ENCODE data around the gene PPP4R2. TPM values are rescaled to one million over a fixed set of nuclear protein-coding genes. Genes with fewer than 3 reads are reported as not detected.

The PPP4R2 gene
- polyA plus RNA-seq, result 10 to 100 TPM in 2 of 3 donors, 1 to 10 TPM in 1; 6.5 to 31.5 (median 20.1) TPM

GRCh38 chr3:72996473-72997333 lies at the start of gene PPP4R2:
TSS of gene PPP4R2 (plus strand) at chr3:72996811. CDS start at chr3:72997038, 227 bp downstream.
- H3K27ac ChIP-seq (ENCODE audit: low read depth, low read length), result peak within 1 kb of the TSS; percentile 95
- 1 to 2% (median 1%) methylated on average over 48 to 69 of the region's 75 CpGs for WGBS, 3 donors

- WGBS, 3 donors, result 81 to 84% (median 82%) methylated on average over 8 of the region's 8 CpGs
- H3K27ac ChIP-seq (ENCODE audit: low read depth, low read length), result no peak overlapping the region
Measured at GRCh38 chr3:72947715-72948490, 48.7 kb upstream of the PPP4R2 start.

DNA sequence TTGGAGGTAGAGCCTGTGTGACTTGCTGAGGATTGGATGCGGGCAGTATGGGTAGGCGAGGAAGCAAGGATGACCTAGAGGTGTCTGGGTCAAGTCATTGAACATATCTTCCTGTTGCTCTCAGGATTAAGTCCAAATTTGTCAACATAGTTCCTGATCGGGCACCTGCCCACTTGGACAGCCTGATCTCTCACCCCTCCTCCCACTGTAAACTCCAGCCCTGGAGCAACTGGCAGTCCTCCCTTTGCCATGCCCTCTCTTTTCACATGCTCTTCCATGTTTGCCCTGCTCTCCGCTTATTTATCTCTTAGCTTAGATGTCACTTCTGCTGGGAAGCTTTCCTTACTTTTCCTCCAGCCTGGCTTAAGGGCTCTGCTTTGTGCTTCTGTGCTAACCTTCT lies 47.6 kb upstream of the PPP4R2 start:
- 75 to 93% (median 91%) methylated on average over 4 of the region's 4 CpGs for WGBS, 3 donors
- H3K27ac ChIP-seq (ENCODE audit: low read depth, low read length), result no peak overlapping the region

GRCh38 chr3:72950372-72950771 lies 46.2 kb upstream of the PPP4R2 start:
- no peak overlapping the region for H3K27ac ChIP-seq (ENCODE audit: low read depth, low read length)
- WGBS, 3 donors, result 94 to 97% (median 96%) methylated on average over 7 to 8 of the region's 8 CpGs

GRCh38 chr3:72950801-72951200 lies 45.8 kb upstream of the PPP4R2 start:
- no peak overlapping the region for H3K27ac ChIP-seq (ENCODE audit: low read depth, low read length)
- WGBS, 3 donors, result 81 to 90% (median 81%) methylated on average over 4 of the region's 4 CpGs

DNA sequence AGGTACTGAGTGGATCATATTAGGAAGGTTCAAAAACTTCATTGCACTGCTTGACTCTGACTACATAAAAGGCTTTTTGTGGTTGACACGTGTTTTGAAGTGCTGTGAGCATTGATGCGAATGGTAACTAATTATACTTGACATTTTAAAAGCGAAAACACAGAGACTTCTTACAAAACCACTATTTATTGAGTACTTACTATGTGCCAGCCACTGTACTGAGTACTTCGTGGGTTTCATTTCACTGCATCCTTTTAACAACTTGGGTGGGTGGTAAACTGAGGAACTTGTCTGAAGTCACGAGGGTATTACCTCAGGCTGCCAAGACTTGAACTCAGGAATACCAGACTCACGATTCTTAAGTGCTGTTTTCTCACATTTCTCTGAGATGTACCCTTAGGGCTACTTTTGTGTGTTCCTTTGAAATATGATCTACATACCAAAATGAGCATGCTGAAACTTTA lies 45.3 kb upstream of the PPP4R2 start:
- no peak overlapping the region for H3K27ac ChIP-seq (ENCODE audit: low read depth, low read length)
- WGBS, 3 donors, result 77 to 86% (median 81%) methylated on average over 6 of the region's 6 CpGs

DNA sequence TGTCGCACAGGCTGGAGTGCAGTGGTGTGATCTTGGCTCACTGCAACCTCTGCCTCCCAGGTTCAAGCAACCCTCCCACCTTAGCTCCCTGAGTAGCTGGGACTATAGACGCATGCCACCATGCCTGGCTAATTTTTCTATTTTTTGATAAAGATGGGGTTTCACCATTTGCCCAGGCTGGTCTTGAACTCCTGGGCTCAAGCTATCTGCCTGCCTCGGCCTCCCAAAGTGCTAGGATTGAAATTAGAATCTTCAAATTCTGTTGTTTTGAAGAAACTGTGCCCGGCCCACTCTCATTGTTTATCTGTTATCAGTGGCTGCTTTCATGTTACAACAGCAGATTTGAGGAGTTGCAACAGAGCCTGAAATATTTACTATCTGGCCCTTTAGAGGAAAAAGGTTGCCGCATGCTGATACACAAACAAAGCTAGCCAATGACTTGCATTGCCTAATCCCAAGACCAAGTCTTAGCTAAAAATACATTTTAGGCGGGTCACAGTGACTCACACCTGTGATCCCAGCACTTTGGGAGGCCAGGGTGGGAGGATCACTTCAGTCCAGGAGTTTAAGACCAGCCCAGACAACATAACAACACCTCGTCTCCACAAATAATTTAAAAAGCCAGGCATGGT lies 43.2 kb upstream of the PPP4R2 start:
- no peak overlapping the region for H3K27ac ChIP-seq (ENCODE audit: low read depth, low read length)
- WGBS, 3 donors, result 73 to 81% (median 77%) methylated on average over 7 of the region's 7 CpGs

DNA sequence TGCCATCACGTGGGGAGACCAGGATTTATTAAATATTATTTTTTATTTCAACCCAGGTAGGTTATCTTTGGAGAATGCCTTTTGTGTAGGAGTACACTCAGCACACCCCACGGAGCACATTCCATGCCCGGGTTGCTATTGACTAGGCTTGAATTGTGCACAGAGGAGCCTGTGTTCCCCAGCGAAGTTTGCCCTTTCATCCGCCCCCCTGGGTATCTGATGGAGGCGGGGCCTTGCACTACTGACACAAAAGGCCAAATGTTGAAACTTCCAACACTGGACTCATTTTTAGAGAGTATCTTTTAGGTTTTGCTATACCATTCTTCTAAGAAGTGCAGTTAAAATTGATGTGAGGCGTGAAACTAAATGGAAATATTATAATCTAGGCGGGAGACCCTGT lies 39.3 kb upstream of the PPP4R2 start:
- no peak overlapping the region for H3K27ac ChIP-seq (ENCODE audit: low read depth, low read length)
- WGBS, 3 donors, result 66 to 75% (median 72%) methylated on average over 8 of the region's 8 CpGs

GRCh38 chr3:72959336-72959735 lies 37.3 kb upstream of the PPP4R2 start:
- 95 to 98% (median 97%) methylated on average over 5 of the region's 5 CpGs for WGBS, 3 donors

GRCh38 chr3:72960812-72961518 lies 35.6 kb upstream of the PPP4R2 start:
- H3K27ac ChIP-seq (ENCODE audit: low read depth, low read length), result no peak overlapping the region
- 44 to 50% (median 45%) methylated on average over 7 of the region's 7 CpGs for WGBS, 3 donors

More at GRCh38 chr3:72959336-72959735, 37.3 kb upstream of the PPP4R2 start:
- no peak overlapping the region for H3K27ac ChIP-seq (ENCODE audit: low read depth, low read length)

DNA sequence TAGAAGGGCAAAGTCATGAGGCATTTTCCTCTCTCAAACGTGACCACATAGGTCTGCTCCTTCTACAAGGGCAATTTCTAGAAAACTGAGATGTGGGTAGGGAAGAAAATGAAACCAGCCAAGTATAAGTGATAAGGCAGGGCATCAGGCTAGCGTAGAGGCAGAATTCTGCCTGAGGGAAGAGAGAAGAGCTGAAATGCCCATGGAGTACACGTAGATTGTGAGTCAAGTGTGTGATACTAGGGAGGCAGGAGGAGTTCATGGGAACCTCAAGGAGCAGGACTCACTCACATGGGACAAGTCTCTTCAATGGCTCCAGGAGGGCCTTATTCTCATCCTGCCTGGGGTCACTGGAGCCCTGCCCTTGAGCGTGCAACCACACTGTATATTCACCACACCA lies 34.9 kb upstream of the PPP4R2 start:
- H3K27ac ChIP-seq (ENCODE audit: low read depth, low read length), result no peak overlapping the region
- WGBS, 3 donors, result 60 to 77% (median 61%) methylated on average over 4 of the region's 4 CpGs

GRCh38 chr3:72962317-72962716 lies 34.3 kb upstream of the PPP4R2 start:
- no peak overlapping the region for H3K27ac ChIP-seq (ENCODE audit: low read depth, low read length)

- H3K27ac ChIP-seq (ENCODE audit: low read depth, low read length), result no peak overlapping the region
Measured at GRCh38 chr3:72964633-72965032, 32.0 kb upstream of the PPP4R2 start.

GRCh38 chr3:72968266-72968664 lies 28.3 kb upstream of the PPP4R2 start:
- H3K27ac ChIP-seq (ENCODE audit: low read depth, low read length), result no peak overlapping the region
- 50 to 70% (median 69%) methylated on average over 1 of the region's 1 CpG for WGBS, 3 donors

DNA sequence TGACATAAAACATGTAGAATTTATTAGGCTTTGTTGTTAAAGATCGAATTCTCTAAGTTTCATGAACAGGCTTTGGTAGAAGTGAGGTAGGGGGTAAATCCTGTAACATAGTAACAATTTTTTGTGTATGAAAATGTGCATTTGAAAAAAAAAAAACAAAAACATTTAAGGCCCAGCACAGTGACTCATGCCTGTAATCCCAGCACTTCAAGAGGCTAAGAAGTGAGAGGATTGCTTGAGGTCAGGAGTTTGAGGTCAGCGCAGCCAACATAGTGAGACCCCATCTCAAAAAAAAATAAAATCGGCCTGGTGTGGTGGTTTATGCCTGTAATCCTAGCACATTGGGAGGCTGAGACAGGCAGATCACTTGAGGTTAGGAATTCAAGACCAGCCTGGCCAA lies 26.8 kb upstream of the PPP4R2 start:
- H3K27ac ChIP-seq (ENCODE audit: low read depth, low read length), result no peak overlapping the region
- 93 to 99% (median 96%) methylated on average over 3 of the region's 3 CpGs for WGBS, 3 donors

DNA sequence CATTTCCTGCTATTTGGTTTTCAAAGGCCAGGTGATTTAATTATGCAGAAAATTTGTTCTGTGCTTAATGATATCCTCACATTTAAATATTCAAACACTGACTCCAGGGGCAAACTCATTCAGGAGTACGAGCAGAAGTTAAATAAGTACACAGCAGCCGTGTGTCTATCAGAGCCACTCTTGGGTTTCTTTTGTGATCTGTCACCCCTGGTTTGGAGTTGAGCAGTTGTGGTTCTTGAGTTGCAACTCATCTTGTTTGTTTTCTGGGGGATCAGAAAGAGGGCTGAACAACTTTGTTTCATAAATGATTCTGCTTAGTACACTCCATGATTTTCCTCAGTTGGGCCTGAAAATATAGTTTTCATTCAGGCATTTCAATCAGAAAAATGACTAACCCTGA lies 25.7 kb upstream of the PPP4R2 start:
- H3K27ac ChIP-seq (ENCODE audit: low read depth, low read length), result no peak overlapping the region
- 84 to 96% (median 88%) methylated on average over 2 of the region's 2 CpGs for WGBS, 3 donors

DNA sequence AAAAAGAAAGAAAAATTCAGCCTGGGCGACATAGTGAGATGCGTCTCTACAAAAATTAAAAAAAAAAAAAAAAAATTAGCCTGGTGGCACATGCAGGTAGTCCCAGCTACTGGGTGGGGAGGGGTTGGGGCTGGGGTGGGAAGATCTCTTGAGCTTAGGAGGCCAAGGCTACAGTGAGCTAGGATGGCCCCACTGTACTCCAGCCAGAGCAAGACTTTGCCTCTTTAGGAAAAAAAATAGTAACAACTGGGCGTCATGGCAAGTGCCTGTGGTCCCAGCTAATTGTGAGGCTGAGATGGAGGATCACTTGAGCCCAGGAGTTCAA lies 23.9 kb upstream of the PPP4R2 start:
- H3K27ac ChIP-seq (ENCODE audit: low read depth, low read length), result no peak overlapping the region
- WGBS, 3 donors, result 79 to 95% (median 94%) methylated on average over 3 of the region's 3 CpGs

GRCh38 chr3:72973031-72973723 lies 23.4 kb upstream of the PPP4R2 start:
- WGBS, 3 donors, result 37 to 61% (median 57%) methylated on average over 7 of the region's 7 CpGs
- no peak overlapping the region for H3K27ac ChIP-seq (ENCODE audit: low read depth, low read length)

Data from adipose tissue (tissue), 3 donors.